GM19023 (cell line): ENCODE measurements around the gene SH3PXD2A.

Experiments
- ATAC-seq: cut with Tn5 transposase; IDR thresholded peaks from one replicate; pipeline ENCODE4 v1.9.1; 2021; ENCODE audit warnings: mild to moderate bottlenecking, moderate library complexity; ENCODE audit not compliant: unreplicated experiment

Gene SH3PXD2A

DNA sequence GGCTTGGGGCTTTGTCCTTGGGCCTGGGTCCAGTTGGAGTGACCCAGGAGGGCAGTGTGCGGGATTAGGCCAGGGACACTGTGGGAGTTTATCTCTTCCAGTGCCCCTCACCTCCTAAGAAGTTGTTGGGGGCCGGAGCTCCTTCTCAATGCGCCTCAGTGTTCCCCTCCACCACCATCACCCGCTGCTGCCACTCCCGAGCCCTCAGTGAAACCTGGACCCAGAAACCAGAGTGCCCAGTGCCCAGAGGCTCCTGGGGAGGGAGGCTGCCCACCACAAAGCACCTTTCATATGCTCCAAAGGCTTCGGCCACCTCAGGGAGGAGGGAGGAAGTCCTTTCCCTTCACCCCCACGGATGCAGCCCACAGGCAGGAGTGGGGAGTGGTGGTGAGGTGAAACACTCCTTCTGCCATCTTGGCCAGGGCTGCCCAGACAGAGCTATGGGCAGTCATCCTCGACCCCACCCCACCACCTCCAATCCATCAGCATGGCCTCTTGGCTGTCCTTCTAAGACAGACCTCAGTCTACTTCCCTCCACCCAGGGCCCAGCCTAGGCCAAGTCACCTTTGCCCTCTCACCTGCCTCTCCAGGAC is 99.0 kb downstream of the SH3PXD2A start:
- no peak for ATAC-seq

DNA sequence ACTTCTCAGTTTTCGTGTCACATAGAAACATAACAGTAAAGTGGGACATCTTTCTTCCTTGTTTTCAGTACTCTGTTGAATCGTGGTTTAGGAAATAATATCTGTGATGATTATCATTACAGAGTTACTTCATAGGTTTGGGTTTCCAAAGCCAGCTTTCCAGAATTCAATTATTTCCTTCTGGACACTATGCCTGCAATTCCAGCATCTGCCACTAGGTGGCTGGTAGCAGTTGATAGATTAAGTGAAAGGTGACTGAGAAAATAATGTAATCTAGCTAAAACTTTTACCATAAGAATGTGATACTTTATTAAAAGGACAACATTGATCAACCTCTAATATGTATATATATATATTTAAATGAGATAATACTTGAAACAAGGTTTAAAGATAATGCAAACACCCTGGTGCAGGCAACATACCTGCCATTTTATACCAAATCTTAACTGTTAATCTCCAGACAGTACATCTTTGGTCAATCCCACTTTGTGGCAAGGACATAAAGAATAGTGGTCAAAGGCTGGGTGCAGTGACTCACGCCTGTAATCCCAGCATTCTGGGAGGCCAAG is 102.6 kb downstream of the SH3PXD2A start:
- ATAC-seq, result no peak

- ATAC-seq, result no peak
These were observed 103.6 kb downstream of the SH3PXD2A start for GRCh38 chr10:103751667-103752290.

GRCh38 chr10:103750836-103751235 is 104.5 kb downstream of the SH3PXD2A start:
- no peak for ATAC-seq

DNA sequence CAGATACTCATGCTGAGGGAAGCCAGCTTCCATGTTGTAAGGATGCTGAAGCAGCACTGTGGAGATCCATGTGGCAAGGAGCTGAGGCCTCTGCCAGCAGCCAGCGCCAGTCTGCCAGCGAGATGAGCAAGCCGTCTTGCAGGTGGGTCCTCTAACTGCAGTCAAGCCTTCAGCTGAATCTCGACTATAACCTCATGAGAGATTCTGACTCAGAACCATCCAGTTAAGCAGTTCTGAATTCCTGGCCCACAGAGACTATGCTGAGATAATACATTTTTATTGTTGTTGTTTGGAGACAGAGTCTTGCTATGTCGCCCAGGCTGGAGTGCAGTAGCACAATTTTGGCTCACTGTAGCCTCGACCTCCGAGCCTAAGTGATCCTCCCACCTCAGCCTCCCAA is 105.6 kb downstream of the SH3PXD2A start:
- no peak for ATAC-seq

DNA sequence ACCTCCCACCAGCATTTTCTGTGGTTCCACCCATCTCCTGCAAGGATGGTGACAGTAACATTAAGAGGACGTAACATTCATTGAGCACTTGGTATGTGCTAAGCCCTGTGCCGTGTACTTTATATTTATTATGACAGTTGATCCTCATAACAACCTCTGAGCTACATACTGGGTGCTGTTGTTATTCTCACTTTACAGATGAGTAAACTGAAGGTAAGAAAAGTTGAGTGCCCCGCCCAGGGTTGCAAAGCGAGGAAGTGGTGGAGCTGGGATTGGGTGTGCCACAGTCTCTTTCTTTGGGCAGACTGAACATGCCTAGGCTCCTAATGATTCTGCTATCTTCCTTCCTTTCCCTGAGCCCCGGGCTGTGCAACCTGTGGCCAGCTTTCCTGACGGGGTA is 107.4 kb downstream of the SH3PXD2A start:
- ATAC-seq, result no peak

- no peak for ATAC-seq
These were observed 108.0 kb downstream of the SH3PXD2A start for GRCh38 chr10:103747193-103747865.

- no peak for ATAC-seq
These were observed 108.8 kb downstream of the SH3PXD2A start for GRCh38 chr10:103746598-103746997.

DNA sequence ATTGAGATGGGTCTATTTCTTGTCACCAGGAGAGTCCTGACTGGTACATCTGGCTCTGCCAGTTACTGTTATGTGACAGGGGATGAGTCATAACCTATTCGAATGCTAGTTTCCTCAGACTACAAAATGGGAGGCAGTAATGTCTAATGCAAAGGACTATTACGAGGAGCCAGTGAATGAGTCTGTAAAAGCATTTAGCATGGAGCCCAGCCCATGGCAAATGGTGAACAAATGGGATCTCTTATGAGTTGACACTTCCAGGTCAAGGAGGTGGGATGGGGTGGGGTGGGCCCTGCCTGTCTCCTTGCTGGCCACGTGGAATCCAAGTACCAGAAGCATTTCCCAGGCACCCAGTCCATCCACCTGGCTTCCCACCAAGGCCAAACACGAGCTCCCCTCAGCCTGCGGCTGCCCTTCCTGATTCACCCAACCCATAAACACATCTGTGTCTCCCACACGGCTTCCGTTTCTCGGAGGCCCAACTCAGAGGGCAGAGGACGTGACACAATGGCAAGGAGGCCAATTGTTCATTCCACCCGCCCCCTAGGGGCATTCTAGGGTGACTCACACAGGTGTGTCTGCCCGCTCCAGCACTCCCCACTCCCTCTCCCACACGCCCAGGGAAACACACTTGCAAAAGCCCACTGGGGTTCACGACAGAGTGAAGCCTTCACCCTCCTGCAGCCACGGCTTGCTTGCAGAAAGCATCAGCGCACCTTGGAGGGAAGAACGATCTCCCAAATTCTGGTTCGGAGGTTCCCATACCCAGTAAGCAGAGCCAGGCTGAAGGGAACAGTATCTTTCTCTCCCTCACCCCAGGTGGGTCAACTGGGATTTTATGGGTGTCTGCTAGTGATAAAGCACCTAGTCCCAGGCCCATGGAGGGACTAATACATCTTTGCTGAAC is 109.8 kb downstream of the SH3PXD2A start:
- no peak for ATAC-seq

DNA sequence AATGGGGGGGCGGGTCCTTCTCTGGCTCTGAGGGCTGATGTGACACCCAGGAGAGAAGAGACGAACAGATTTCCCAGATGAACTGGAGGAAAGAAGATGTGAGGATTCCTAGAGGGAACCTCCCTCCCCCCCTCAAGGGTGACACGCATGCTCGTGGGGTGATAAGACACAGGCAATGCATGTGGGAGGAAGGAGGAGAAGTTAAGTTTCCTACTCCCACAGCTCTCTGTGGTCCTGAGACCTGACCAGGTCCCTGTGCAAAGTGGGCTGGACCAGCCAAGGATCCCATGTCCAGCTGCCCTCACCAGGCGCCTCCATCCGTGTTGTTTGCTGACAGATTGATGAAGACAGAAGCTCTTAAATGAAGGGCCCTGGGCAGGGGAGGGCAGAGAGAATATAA is 112.6 kb downstream of the SH3PXD2A start:
- ATAC-seq, result no peak

- ATAC-seq, result no peak
These were observed 114.8 kb downstream of the SH3PXD2A start for GRCh38 chr10:103740611-103741010.

DNA sequence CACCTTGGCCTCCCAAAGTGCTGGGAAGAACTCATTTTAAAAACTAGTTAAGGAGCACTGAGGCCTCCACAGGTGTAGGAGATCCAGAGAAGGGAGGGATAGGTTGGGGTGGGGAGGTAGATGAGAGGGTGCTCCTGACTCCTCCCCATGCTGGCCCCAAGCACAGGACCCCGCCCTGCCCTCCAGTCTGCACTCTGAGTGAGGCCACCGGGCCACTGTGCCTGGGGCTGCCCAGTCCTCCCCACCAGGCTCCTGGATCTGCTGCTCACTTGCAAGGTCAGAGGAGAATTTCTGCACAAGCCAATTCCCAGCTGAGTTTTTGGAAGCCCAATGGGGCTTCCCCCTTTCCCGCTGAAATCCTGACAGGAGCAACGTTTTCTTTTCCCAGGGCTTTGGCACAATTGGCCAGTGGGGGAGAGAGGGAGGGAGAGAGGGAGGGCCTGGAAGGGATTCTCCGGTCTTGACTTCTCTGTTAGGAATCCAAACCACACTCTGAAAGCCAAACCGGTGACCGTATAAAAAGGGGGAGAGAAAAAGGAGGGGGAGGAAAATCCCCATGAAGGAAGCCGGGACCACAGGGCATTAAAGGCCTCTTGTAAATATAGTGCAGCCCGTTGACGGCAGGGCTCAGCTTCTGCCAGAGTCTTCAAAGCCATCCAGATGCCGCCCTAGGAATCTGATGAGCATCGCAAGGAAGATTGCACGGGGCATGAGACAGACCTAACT is 116.2 kb downstream of the SH3PXD2A start:
- ATAC-seq, result no peak

- ATAC-seq, result no peak
These were observed 117.5 kb downstream of the SH3PXD2A start for GRCh38 chr10:103737735-103738367.

DNA sequence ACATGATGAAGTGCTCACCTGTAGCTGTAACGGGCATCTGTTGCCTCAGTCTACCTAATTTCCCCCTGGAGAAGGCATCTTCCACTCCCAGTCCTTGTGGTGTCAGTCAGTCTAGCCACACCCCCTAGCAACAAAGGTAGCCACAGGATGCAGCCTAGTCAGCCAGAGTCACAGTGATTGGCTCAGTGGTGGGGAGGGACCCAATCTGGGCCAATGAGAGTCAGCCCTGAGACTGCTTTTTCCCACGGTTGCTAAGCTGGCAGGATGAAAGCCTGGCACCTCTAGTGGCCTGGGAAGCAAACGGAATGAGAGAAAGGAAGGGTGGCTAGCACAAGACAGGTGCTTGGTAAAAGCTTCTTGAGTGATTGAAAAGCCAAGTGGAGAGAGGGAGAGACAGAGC is 118.6 kb downstream of the SH3PXD2A start:
- no peak for ATAC-seq

- ATAC-seq, result no peak
These were observed 119.3 kb downstream of the SH3PXD2A start for GRCh38 chr10:103736044-103736443.

DNA sequence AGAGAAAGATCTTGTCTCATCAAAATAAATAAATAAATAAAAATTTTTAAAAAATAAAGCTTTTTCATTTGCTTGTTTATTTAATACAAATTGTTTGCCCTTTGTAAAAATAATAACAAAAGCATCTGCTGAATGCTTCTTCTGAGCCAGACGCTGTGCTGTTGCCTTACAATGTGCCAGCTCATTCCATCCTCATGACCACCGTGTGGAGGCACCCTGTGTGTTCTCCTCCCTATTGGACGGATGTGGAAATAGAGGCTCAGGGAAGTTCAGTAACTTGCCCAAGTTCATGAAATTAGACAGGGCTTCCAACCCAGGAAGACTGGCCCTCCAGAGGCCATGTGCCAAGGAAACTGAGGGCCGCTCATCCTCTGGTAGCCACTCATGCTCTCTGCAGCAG is 120.6 kb downstream of the SH3PXD2A start:
- ATAC-seq, result no peak

- ATAC-seq, result no peak
These were observed 122.3 kb downstream of the SH3PXD2A start for GRCh38 chr10:103733045-103733419.

DNA sequence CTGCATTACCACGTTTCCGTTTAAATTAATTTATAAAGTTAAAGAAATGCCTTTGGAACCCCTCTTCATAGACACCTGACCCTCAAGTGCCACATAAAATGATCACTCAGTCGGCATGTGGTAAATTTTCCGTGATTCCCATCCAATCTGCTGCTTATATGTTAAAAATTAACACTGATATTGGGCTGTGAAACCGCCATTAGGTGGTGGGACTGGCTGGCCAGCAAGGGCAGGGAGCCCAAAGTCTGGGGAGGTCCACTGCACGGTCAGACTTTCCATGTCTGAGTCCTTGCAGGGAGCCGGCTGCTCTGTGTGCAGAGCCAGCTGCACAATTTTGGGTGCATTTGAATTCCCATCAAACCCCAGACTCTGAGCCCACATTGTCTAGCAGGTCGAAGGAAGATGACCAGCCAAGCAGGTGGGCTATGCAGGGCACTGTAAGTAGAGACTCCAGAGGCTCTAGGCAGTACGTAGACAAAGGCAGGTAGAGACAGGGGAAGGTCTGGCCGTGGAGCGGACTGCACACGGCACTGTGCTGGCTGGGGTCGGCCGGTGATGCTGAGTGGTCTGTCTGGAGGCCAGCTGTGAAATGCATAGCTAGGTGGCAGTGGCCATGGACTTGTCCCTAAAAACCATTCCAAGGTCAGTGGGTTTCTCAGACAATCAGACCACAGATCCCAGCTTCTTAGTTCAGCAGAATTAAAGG is 122.9 kb downstream of the SH3PXD2A start:
- ATAC-seq, result no peak

DNA sequence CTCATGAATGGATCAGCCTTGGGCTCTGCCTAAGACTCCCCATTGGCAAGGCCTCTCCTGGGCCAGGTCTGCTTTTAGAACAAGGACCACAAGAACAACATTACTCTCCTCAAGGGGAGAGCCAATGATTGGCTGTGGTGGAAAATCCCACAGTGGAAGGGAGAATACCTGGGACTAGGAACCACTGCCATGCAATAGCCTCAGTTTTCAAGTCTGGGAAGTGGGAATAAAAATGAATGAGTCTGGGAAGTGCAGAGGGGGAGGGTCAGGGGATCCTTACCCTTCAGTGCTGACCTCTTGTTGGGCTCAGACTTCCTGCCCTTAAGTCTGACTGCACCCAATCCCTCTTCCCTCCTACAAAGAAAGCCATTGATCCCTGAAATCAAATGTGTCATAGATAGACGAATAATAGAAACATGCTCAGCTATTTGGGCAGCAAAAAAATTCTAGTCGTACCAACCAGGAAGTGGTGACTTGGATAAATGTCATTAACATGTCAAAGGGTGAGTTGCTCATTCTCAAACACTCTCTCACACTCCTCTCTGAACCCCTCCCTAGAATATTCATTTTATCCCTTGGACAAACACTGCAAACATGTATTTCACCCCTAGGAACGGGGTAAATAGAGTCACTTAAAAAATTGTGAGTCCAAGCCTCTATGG is 123.6 kb downstream of the SH3PXD2A start:
- no peak for ATAC-seq
